ENCODE data around the gene ETDB.
"Not testable (repeated sequence)": the region's sequence is repeated elsewhere in the genome, so short reads cannot be mapped to it uniquely, and the experiment has no call there.

- not testable (repeated sequence) for TF ChIP-seq CTCF (conservative IDR thresholded peaks at IDR 0.05 in 1 of 2, IDR thresholded peaks at IDR 0.05 in 1 of 2; ENCODE audit: extremely low read depth in 1 of 2, insufficient read depth in 1 of 2, low read depth in 1 of 2, low read length in 2 of 2); EZH2 (IDR thresholded peaks at IDR 0.05; ENCODE audit: borderline replicate concordance, low read length)
Measured at GRCh38 chrX:135126145-135126544, 5.8 kb upstream of the ETDB start.
